ENCODE measurements around the gene CHST3.
"Not testable (repeated sequence)": the region's sequence is repeated elsewhere in the genome, so short reads cannot be mapped to it uniquely, and the experiment has no call there.

The CHST3 gene

GRCh38 chr10:72019085-72019876 lies 55.1 kb downstream of the CHST3 start:
- no peak overlapping the region for H3K4me3 Mint-ChIP-seq
- H3K36me3 Mint-ChIP-seq: no peaks in the 10 kb centered on the region
- H3K27ac Mint-ChIP-seq: no peak overlapping the region

GRCh38 chr10:72020914-72021809 lies 57.0 kb downstream of the CHST3 start:
- Mint-ChIP-seq H3K27me3 (no peaks in the 10 kb centered on the region), H3K4me1 (no peaks in the 10 kb centered on the region), H3K27ac (no peak overlapping the region), H3K36me3 (no peaks in the 10 kb centered on the region), H3K4me3 (no peak overlapping the region), H3K9me3 (no peaks in the 10 kb centered on the region)

More at GRCh38 chr10:72019085-72019876, 55.1 kb downstream of the CHST3 start:
- Mint-ChIP-seq H3K9me3 (no peaks in the 10 kb centered on the region), H3K27me3 (no peaks in the 10 kb centered on the region), H3K4me1 (no peaks in the 10 kb centered on the region)

- Mint-ChIP-seq H3K9me3 (no peaks in the 10 kb centered on the region), H3K36me3 (no peaks in the 10 kb centered on the region)
Observed at GRCh38 chr10:72022228-72022627, 58.0 kb downstream of the CHST3 start.

GRCh38 chr10:72024596-72024995 lies 60.4 kb downstream of the CHST3 start:
- H3K4me1 Mint-ChIP-seq: no peaks in the 10 kb centered on the region
- no peak overlapping the region for H3K27ac Mint-ChIP-seq
- no peaks in the 10 kb centered on the region for H3K36me3 Mint-ChIP-seq
- H3K4me3 Mint-ChIP-seq: no peak overlapping the region
- H3K27me3 Mint-ChIP-seq: peaks cover 2% of the 10 kb centered on the region
- H3K9me3 Mint-ChIP-seq: no peaks in the 10 kb centered on the region

More at GRCh38 chr10:72022228-72022627, 58.0 kb downstream of the CHST3 start:
- Mint-ChIP-seq H3K4me3 (no peak overlapping the region), H3K4me1 (no peaks in the 10 kb centered on the region), H3K27ac (no peak overlapping the region), H3K27me3 (no peaks in the 10 kb centered on the region)

GRCh38 chr10:72025400-72025799 lies 61.2 kb downstream of the CHST3 start:
- no peaks in the 10 kb centered on the region for H3K36me3 Mint-ChIP-seq
- H3K4me1 Mint-ChIP-seq: no peaks in the 10 kb centered on the region
- no peak overlapping the region for H3K4me3 Mint-ChIP-seq
- H3K27me3 Mint-ChIP-seq: peaks cover 2% of the 10 kb centered on the region
- H3K9me3 Mint-ChIP-seq: no peaks in the 10 kb centered on the region
- H3K27ac Mint-ChIP-seq: no peak overlapping the region

- Mint-ChIP-seq H3K36me3 (no peaks in the 10 kb centered on the region), H3K27me3 (peaks cover 2% of the 10 kb centered on the region), H3K9me3 (no peaks in the 10 kb centered on the region), H3K4me3 (no peak overlapping the region), H3K4me1 (no peaks in the 10 kb centered on the region), H3K27ac (no peak overlapping the region)
Observed at GRCh38 chr10:72025832-72026231, 61.6 kb downstream of the CHST3 start.

- H3K4me1 Mint-ChIP-seq: no peaks in the 10 kb centered on the region
- H3K4me3 Mint-ChIP-seq: no peak overlapping the region
- no peaks in the 10 kb centered on the region for H3K36me3 Mint-ChIP-seq
- no peak overlapping the region for H3K27ac Mint-ChIP-seq
- H3K27me3 Mint-ChIP-seq: peaks cover 2% of the 10 kb centered on the region
- H3K9me3 Mint-ChIP-seq: no peaks in the 10 kb centered on the region
Observed at GRCh38 chr10:72026278-72027111, 62.3 kb downstream of the CHST3 start.

GRCh38 chr10:72027498-72027897 lies 63.3 kb downstream of the CHST3 start:
- no peak overlapping the region for H3K4me3 Mint-ChIP-seq
- no peaks in the 10 kb centered on the region for H3K4me1 Mint-ChIP-seq
- no peaks in the 10 kb centered on the region for H3K36me3 Mint-ChIP-seq
- peaks cover 2% of the 10 kb centered on the region for H3K27me3 Mint-ChIP-seq
- no peak overlapping the region for H3K27ac Mint-ChIP-seq
- no peaks in the 10 kb centered on the region for H3K9me3 Mint-ChIP-seq

- H3K9me3 Mint-ChIP-seq: no peaks in the 10 kb centered on the region
- peaks cover 2% of the 10 kb centered on the region for H3K27me3 Mint-ChIP-seq
- H3K4me3 Mint-ChIP-seq: no peak overlapping the region
- H3K36me3 Mint-ChIP-seq: no peaks in the 10 kb centered on the region
- no peak overlapping the region for H3K27ac Mint-ChIP-seq
- no peaks in the 10 kb centered on the region for H3K4me1 Mint-ChIP-seq
Observed at GRCh38 chr10:72029414-72029813, 65.2 kb downstream of the CHST3 start.

GRCh38 chr10:72030762-72031543 lies 66.8 kb downstream of the CHST3 start:
- Mint-ChIP-seq H3K27me3 (peaks cover 2% of the 10 kb centered on the region), H3K36me3 (no peaks in the 10 kb centered on the region), H3K27ac (no peak overlapping the region), H3K4me3 (no peak overlapping the region), H3K4me1 (no peaks in the 10 kb centered on the region), H3K9me3 (no peaks in the 10 kb centered on the region)

GRCh38 chr10:72031706-72032105 lies 67.5 kb downstream of the CHST3 start:
- Mint-ChIP-seq H3K27me3 (peaks cover 2% of the 10 kb centered on the region), H3K36me3 (no peaks in the 10 kb centered on the region), H3K4me1 (no peaks in the 10 kb centered on the region), H3K27ac (no peak overlapping the region), H3K9me3 (no peaks in the 10 kb centered on the region), H3K4me3 (no peak overlapping the region)

- not testable (repeated sequence) for H3K9me3 Mint-ChIP-seq, H3K4me3 Mint-ChIP-seq, H3K4me1 Mint-ChIP-seq, H3K36me3 Mint-ChIP-seq, H3K27me3 Mint-ChIP-seq, H3K27ac Mint-ChIP-seq
Observed at GRCh38 chr10:72032409-72033162, 68.4 kb downstream of the CHST3 start.

- Mint-ChIP-seq H3K27me3 (no peaks in the 10 kb centered on the region), H3K27ac (no peak overlapping the region), H3K4me3 (no peak overlapping the region), H3K9me3 (no peaks in the 10 kb centered on the region), H3K36me3 (no peaks in the 10 kb centered on the region), H3K4me1 (no peaks in the 10 kb centered on the region)
Observed at GRCh38 chr10:72034040-72034499, 69.9 kb downstream of the CHST3 start.

GRCh38 chr10:72034761-72035160 lies 70.6 kb downstream of the CHST3 start:
- H3K9me3 Mint-ChIP-seq: no peaks in the 10 kb centered on the region
- H3K4me3 Mint-ChIP-seq: no peak overlapping the region
- H3K36me3 Mint-ChIP-seq: no peaks in the 10 kb centered on the region
- no peaks in the 10 kb centered on the region for H3K4me1 Mint-ChIP-seq
- no peak overlapping the region for H3K27ac Mint-ChIP-seq
- H3K27me3 Mint-ChIP-seq: no peaks in the 10 kb centered on the region
